ENCODE measurements around the gene CDK4. TPM values are rescaled to one million over a fixed set of nuclear protein-coding genes. Genes with fewer than 3 reads are reported as not detected.

Gene CDK4
- total RNA-seq, 1 experiment from 2014 or later: 156 TPM

DNA sequence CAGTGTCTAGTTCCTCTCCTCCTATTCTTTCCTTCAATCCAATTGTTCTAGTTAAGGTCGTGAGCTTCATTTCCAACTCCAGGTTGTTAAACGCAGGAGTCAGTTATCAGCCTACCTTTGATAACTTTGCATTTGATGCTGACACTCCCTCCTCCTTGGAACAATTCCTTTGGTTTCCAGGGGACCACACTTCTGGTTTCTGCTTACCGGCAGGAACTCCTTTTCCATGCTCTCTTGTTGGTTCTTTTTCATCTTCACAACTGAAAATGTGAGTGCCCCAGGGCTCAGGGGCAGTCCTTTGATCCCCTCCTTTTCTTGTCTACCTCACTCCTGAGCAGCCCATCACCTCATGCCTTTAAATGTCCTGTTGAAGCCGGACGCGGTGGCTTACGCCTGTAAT is 25.3 kb upstream of the CDK4 start:
- no peak overlapping the region for H2AFZ ChIP-seq
- no peaks in the 10 kb centered on the region for H3K27me3 ChIP-seq (ENCODE audit: insufficient read depth, low read depth)
- peaks cover 8% of the 10 kb centered on the region; the same call in 1 of the 2 replicates for H3K4me1 ChIP-seq (replicated peaks; ENCODE audit: insufficient read depth)
- no peak overlapping the region for H3K27ac ChIP-seq
- POLR2A ChIA-PET (ENCODE audit: unreplicated experiment): no interaction called here
- CTCF ChIA-PET: no interaction called here
- no peaks in the 10 kb centered on the region for H4K20me1 ChIP-seq (ENCODE audit: insufficient read depth)
- TF ChIP-seq, protein P1, sequence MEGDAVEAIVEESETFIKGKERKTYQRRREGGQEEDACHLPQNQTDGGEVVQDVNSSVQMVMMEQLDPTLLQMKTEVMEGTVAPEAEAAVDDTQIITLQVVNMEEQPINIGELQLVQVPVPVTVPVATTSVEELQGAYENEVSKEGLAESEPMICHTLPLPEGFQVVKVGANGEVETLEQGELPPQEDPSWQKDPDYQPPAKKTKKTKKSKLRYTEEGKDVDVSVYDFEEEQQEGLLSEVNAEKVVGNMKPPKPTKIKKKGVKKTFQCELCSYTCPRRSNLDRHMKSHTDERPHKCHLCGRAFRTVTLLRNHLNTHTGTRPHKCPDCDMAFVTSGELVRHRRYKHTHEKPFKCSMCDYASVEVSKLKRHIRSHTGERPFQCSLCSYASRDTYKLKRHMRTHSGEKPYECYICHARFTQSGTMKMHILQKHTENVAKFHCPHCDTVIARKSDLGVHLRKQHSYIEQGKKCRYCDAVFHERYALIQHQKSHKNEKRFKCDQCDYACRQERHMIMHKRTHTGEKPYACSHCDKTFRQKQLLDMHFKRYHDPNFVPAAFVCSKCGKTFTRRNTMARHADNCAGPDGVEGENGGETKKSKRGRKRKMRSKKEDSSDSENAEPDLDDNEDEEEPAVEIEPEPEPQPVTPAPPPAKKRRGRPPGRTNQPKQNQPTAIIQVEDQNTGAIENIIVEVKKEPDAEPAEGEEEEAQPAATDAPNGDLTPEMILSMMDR (conservative IDR thresholded peaks at IDR 0.05): no peak
- TF ChIP-seq EZH2 (IDR thresholded peaks at IDR 0.05; ENCODE audit: low read depth): no peak
- H3K4me3 ChIP-seq: no peak overlapping the region
- no peaks in the 10 kb centered on the region for H3K9me3 ChIP-seq (ENCODE audit: insufficient read depth, low read depth)
- H3F3A ChIP-seq (ENCODE audit: insufficient read depth, low read depth): peaks cover 10% of the 10 kb centered on the region; the same call in 1 of the 2 replicates
- DNase-seq: no peak
- no TSS peak for BruUV-seq (replicated peaks)
- H3K36me3 ChIP-seq (ENCODE audit: low read depth): no peaks in the 10 kb centered on the region
- H3K79me2 ChIP-seq (ENCODE audit: low read depth): peaks cover 8% of the 10 kb centered on the region; the same call in 1 of the 2 replicates
- no peak overlapping the region for H3K4me2 ChIP-seq
- intact Hi-C loops (cut with micrococcal nuclease; ENCODE audit: unreplicated experiment): no loop called here
- H3K9me2 ChIP-seq (ENCODE audit: insufficient read depth): no peaks in the 10 kb centered on the region

DNA sequence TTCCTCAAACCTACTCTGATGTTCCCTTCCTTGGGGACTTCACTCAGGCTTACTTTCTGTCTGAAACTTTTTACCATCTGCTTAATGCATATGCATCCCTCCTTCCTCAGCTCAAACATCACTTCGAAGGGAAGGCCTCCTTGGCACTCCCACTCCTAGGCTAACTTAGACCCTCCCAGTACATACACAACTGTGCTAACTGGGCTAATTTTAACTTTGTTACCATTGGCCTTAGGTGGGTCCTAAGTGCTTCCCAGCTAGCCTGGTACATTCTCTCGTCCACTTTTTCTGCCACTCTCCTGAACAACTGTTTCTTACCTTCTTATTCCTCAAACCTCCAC is 24.1 kb upstream of the CDK4 start:
- H3K27me3 ChIP-seq (ENCODE audit: insufficient read depth, low read depth): no peaks in the 10 kb centered on the region
- H3K9me2 ChIP-seq (ENCODE audit: insufficient read depth): no peaks in the 10 kb centered on the region
- DNase-seq: no peak
- H2AFZ ChIP-seq: no peak overlapping the region
- TF ChIP-seq, protein P1 (conservative IDR thresholded peaks at IDR 0.05): no peak
- TF ChIP-seq EZH2 (IDR thresholded peaks at IDR 0.05; ENCODE audit: low read depth): no peak
- H3K27ac ChIP-seq: no peak overlapping the region
- H3F3A ChIP-seq (ENCODE audit: insufficient read depth, low read depth): peaks cover 3% of the 10 kb centered on the region; the same call in 1 of the 2 replicates
- no peaks in the 10 kb centered on the region for H3K36me3 ChIP-seq (ENCODE audit: low read depth)
- H3K79me2 ChIP-seq (ENCODE audit: low read depth): peaks cover 11% of the 10 kb centered on the region; the same call in 1 of the 2 replicates
- H3K4me1 ChIP-seq (replicated peaks; ENCODE audit: insufficient read depth): peaks cover 8% of the 10 kb centered on the region; the same call in 1 of the 2 replicates
- ChIA-PET CTCF (no interaction called here), POLR2A (ENCODE audit: unreplicated experiment) (no interaction called here)
- BruUV-seq (replicated peaks): no TSS peak
- no peaks in the 10 kb centered on the region for H4K20me1 ChIP-seq (ENCODE audit: insufficient read depth)
- intact Hi-C loops (cut with micrococcal nuclease; ENCODE audit: unreplicated experiment): no loop called here
- no peak overlapping the region for H3K4me3 ChIP-seq
- no peaks in the 10 kb centered on the region for H3K9me3 ChIP-seq (ENCODE audit: insufficient read depth, low read depth)
- no peak overlapping the region for H3K4me2 ChIP-seq

DNA sequence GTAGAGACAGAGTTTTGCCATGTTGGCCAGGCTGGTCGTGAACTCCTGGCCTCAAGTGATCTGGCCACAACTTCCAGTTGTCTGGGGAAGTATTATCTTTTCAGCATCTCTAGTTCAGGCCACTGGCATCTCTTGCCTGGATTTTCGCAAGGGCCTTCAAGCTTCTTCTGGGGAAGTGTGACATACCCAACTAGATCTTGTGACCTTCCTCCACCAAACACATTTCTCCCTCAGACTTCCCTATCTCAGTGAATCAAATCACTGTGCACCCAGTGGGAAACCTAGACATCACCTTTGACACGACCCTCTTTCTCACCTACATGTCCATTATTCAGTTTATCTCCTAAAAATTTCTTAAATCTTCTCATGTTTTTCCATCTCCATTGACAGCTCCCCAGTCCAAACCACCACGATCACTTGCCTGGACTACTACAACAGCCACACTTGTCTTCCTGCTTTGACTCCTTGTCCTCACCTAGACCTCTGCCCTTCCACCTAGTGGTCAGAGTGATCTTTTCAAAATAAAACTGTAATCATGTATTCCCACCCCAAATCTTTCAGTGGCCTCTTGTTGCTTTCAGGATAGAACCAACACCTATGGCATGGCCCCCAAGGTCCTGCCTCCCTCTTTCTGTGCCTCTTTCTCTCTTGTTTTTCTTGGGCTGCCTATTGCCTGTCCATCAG is 23.6 kb upstream of the CDK4 start:
- ChIA-PET POLR2A (ENCODE audit: unreplicated experiment) (interaction anchor here (0.5 kb wide), 1 partner anchor 41 kb away, joined by 4 read pairs; no protein-coding TSS in a partner anchor), CTCF (no interaction called here)

More for the DNA sequence above, 23.6 kb upstream of the CDK4 start:
- Histone ChIP-seq H3K9me2 (ENCODE audit: insufficient read depth) (no peaks in the 10 kb centered on the region), H3K4me3 (no peak overlapping the region), H3F3A (ENCODE audit: insufficient read depth, low read depth) (peaks cover 3% of the 10 kb centered on the region; the same call in 1 of the 2 replicates), H3K9me3 (ENCODE audit: insufficient read depth, low read depth) (no peaks in the 10 kb centered on the region), H3K36me3 (ENCODE audit: low read depth) (no peaks in the 10 kb centered on the region), H3K79me2 (ENCODE audit: low read depth) (peaks cover 15% of the 10 kb centered on the region), H3K27ac (no peak overlapping the region), H4K20me1 (ENCODE audit: insufficient read depth) (no peaks in the 10 kb centered on the region), H3K4me2 (no peak overlapping the region), H3K4me1 (replicated peaks; ENCODE audit: insufficient read depth) (peaks cover 8% of the 10 kb centered on the region; the same call in 1 of the 2 replicates), H3K27me3 (ENCODE audit: insufficient read depth, low read depth) (no peaks in the 10 kb centered on the region), H2AFZ (no peak overlapping the region)
- no TSS peak for BruUV-seq (replicated peaks)
- no peak for TF ChIP-seq EZH2 (IDR thresholded peaks at IDR 0.05; ENCODE audit: low read depth)
- TF ChIP-seq, protein P1 (conservative IDR thresholded peaks at IDR 0.05): no peak
- no peak for DNase-seq
- intact Hi-C loops (cut with micrococcal nuclease; ENCODE audit: unreplicated experiment): no loop called here

Measured in PC-9 (cell line).